IMR-90 (cell line): ENCODE measurements around the gene TNK1. TPM values are rescaled to one million over a fixed set of nuclear protein-coding genes. Genes with fewer than 3 reads are reported as not detected.

Experiments used
- ATAC-seq: fragments of 200-7000 bp; cut with Tn5 transposase; 2 replicates; pipeline ENCODE4 v1.9.1; 2020; ENCODE audit warnings: low read depth, mild to moderate bottlenecking, moderate library complexity
- BruUV-seq: library from RNA; stranded (reverse); fragments of 400-500 nt; replicated peaks from 2 replicates; lab custom pipeline; 2021; lab: Mats Ljungman, UMichigan
- CTCF ChIA-PET: fragments of 300-600 bp; formaldehyde crosslinking; extraction: SDS; loops from one replicate; lab custom pipeline; 2021; ENCODE audit warnings: antibody characterized with exemption; lab: Yijun Ruan, JAX
- POLR2A ChIA-PET: fragments of 300-600 bp; sonication (Branson Sonifier 250); formaldehyde crosslinking; loops from one replicate; lab custom pipeline; 2022; ENCODE audit warnings: antibody characterized with exemption; ENCODE audit not compliant: unreplicated experiment; lab: Charles Lee
- DNase-seq: peaks from one replicate; pipeline ENCODE4 v3.0.0; 2013
- H2AFZ ChIP-seq: replicated peaks from 2 replicates; pipeline ENCODE3; 2013; ENCODE audit warnings: low read length, mild to moderate bottlenecking; ENCODE audit not compliant: poor library complexity
- H2AK5ac ChIP-seq: 2 replicates; pipeline ENCODE4 v1.6.1; 2013; ENCODE audit warnings: low read depth, low read length, inconsistent platforms
- H2AK9ac ChIP-seq: replicated peaks from 2 replicates; pipeline ENCODE3; 2013; ENCODE audit warnings: mild to moderate bottlenecking, low read depth, low read length, moderate library complexity; ENCODE audit not compliant: poor library complexity
- H2BK120ac ChIP-seq: 2 replicates; pipeline ENCODE4 v1.6.1; 2013; ENCODE audit warnings: low read depth, low read length, inconsistent platforms
- H2BK15ac ChIP-seq: 3 replicates; pipeline ENCODE4 v1.6.1; 2013; ENCODE audit warnings: low read depth, low read length, inconsistent platforms
- H2BK20ac ChIP-seq: 2 replicates; pipeline ENCODE4 v1.6.1; 2013; ENCODE audit warnings: low read depth, mild to moderate bottlenecking, inconsistent platforms, low read length, moderate library complexity
- H2BK5ac ChIP-seq: 2 replicates; pipeline ENCODE4 v1.6.1; 2013; ENCODE audit warnings: mild to moderate bottlenecking, low read depth, low read length, inconsistent platforms; ENCODE audit not compliant: poor library complexity, severe bottlenecking
- H3K14ac ChIP-seq: replicated peaks from 2 replicates; pipeline ENCODE4 v1.6.1; 2013; ENCODE audit warnings: low read depth, low read length, inconsistent platforms
- H3K18ac ChIP-seq: 2 replicates; pipeline ENCODE4 v1.6.1; 2013; ENCODE audit warnings: low read depth, low read length, control low read depth
- H3K23ac ChIP-seq: 2 replicates; pipeline ENCODE4 v1.6.1; 2013; ENCODE audit warnings: low read depth, low read length, inconsistent platforms
- H3K27ac ChIP-seq: 2 replicates; pipeline ENCODE4 v1.5.1; 2013; ENCODE audit warnings: mild to moderate bottlenecking, control low read depth, low read length; ENCODE audit not compliant: insufficient read depth
- H3K27me3 ChIP-seq: 2 replicates; pipeline ENCODE4 v1.6.1; 2013; ENCODE audit warnings: low read length; ENCODE audit not compliant: control insufficient read depth, insufficient read depth
- H3K36me3 ChIP-seq: 2 replicates; pipeline ENCODE4 v1.6.1; 2013; ENCODE audit warnings: low read length, mixed read lengths; ENCODE audit not compliant: control insufficient read depth, insufficient read depth
- H3K4ac ChIP-seq: 2 replicates; pipeline ENCODE4 v1.6.1; 2013; ENCODE audit warnings: low read depth, low read length, inconsistent platforms
- H3K4me1 ChIP-seq: 2 replicates; pipeline ENCODE4 v1.6.1; 2013; ENCODE audit warnings: low read length, mixed read lengths; ENCODE audit not compliant: control insufficient read depth, insufficient read depth
- H3K4me2 ChIP-seq: 2 replicates; pipeline ENCODE4 v1.6.1; 2013; ENCODE audit warnings: low read depth, mild to moderate bottlenecking, control low read depth, low read length, moderate library complexity
- H3K4me3 ChIP-seq: 2 replicates; pipeline ENCODE4 v1.5.1; 2013; ENCODE audit warnings: low read depth, mild to moderate bottlenecking, control low read depth, low read length, moderate library complexity; ENCODE audit not compliant: insufficient read depth
- H3K56ac ChIP-seq: 2 replicates; pipeline ENCODE4 v1.6.1; 2013; ENCODE audit warnings: low read length, inconsistent platforms; ENCODE audit not compliant: insufficient read depth; ENCODE audit errors: extremely low read depth
- H3K79me1 ChIP-seq, 2 experiments: 2 replicates each; pipeline ENCODE4 v1.6.1; 2013; ENCODE audit warnings: low read length in 2 of 2, inconsistent platforms in 1 of 2, low read depth in 1 of 2
- H3K9ac ChIP-seq: 2 replicates; pipeline ENCODE4 v1.6.1; 2013; ENCODE audit warnings: low read depth, low read length, control low read depth
- H3K9me1 ChIP-seq: 2 replicates; pipeline ENCODE4 v1.6.1; 2013; ENCODE audit warnings: low read length, inconsistent platforms; ENCODE audit not compliant: insufficient read depth
- H3K9me3 ChIP-seq: 2 replicates; pipeline ENCODE4 v1.6.1; 2013; ENCODE audit warnings: low read length; ENCODE audit not compliant: control insufficient read depth, insufficient read depth
- H4K20me1 ChIP-seq: 2 replicates; pipeline ENCODE4 v1.6.1; 2013; ENCODE audit warnings: low read length, inconsistent platforms; ENCODE audit not compliant: insufficient read depth
- H4K5ac ChIP-seq: 2 replicates; pipeline ENCODE4 v1.6.1; 2013; ENCODE audit warnings: mild to moderate bottlenecking, low read depth, low read length, control low read depth
- H4K8ac ChIP-seq, 2 experiments: 2 replicates each; pipeline ENCODE4 v1.6.1; 2013; ENCODE audit warnings: low read depth in 2 of 2, low read length in 2 of 2, control low read depth in 1 of 2, inconsistent platforms in 1 of 2
- H4K91ac ChIP-seq: 2 replicates; pipeline ENCODE4 v1.6.1; 2013; ENCODE audit warnings: low read depth, low read length, inconsistent platforms; ENCODE audit not compliant: insufficient read depth
- BHLHE40 ChIP-seq: fragments of 150-350 bp; IDR thresholded peaks from 2 replicates; pipeline ENCODE4 v1.6.1; 2016; ENCODE audit warnings: mild to moderate bottlenecking, low read depth, low read length
- CEBPB ChIP-seq: IDR thresholded peaks from 2 replicates; pipeline ENCODE4 v1.6.1; 2012; ENCODE audit warnings: low read depth, low read length, improper control_type of control experiment
- CTCF ChIP-seq: conservative IDR thresholded peaks from 2 replicates; pipeline ENCODE4 v1.5.1; 2012; ENCODE audit warnings: mild to moderate bottlenecking, low read depth, low read length, improper control_type of control experiment
- ELK1 ChIP-seq: fragments of 150-350 bp; IDR thresholded peaks from 2 replicates; pipeline ENCODE4 v1.6.1; 2016; ENCODE audit warnings: low read depth, mild to moderate bottlenecking, low read length, moderate library complexity, borderline replicate concordance
- FOS ChIP-seq: fragments of 150-350 bp; IDR thresholded peaks from 2 replicates; pipeline ENCODE4 v1.6.1; 2016; ENCODE audit warnings: low read depth, low read length
- MAZ ChIP-seq: IDR thresholded peaks from 2 replicates; pipeline ENCODE4 v1.6.1; 2012; ENCODE audit warnings: low read depth, mild to moderate bottlenecking, low read length, improper control_type of control experiment, moderate library complexity, borderline replicate concordance
- MXI1 ChIP-seq: IDR thresholded peaks from 2 replicates; pipeline ENCODE4 v1.6.1; 2012; ENCODE audit warnings: low read depth, mild to moderate bottlenecking, low read length, moderate library complexity, borderline replicate concordance
- NFE2L2 ChIP-seq: fragments of 150-350 bp; IDR thresholded peaks from 2 replicates; pipeline ENCODE4 v1.6.1; 2016; ENCODE audit warnings: low read depth, mild to moderate bottlenecking, low read length
- POLR2A ChIP-seq: IDR thresholded peaks from 2 replicates; pipeline ENCODE4 v1.6.1; 2012; ENCODE audit warnings: mild to moderate bottlenecking, low read depth, low read length
- RAD21 ChIP-seq: IDR thresholded peaks from 2 replicates; pipeline ENCODE4 v1.6.1; 2012; ENCODE audit warnings: low read length, improper control_type of control experiment
- RCOR1 ChIP-seq: IDR thresholded peaks from 2 replicates; pipeline ENCODE4 v1.6.1; 2012; ENCODE audit warnings: mild to moderate bottlenecking, low read length, improper control_type of control experiment; ENCODE audit not compliant: insufficient replicate concordance
- SMC3 ChIP-seq: fragments of 150-350 bp; IDR thresholded peaks from 2 replicates; pipeline ENCODE4 v1.6.1; 2016; ENCODE audit warnings: low read depth, mild to moderate bottlenecking, antibody characterized with exemption, low read length, moderate library complexity
- USF2 ChIP-seq: fragments of 150-350 bp; IDR thresholded peaks from 2 replicates; pipeline ENCODE4 v1.6.1; 2017; ENCODE audit warnings: mild to moderate bottlenecking, antibody characterized with exemption, low read length, low read depth
- WGBS, 2 experiments: methylation state at CpG; one replicate each; pipeline versions ENCODE4 v1.1.5 to v1.1.7; 2013; ENCODE audit warnings: missing lambda C conversion rate in 2 of 2; ENCODE audit not compliant: insufficient read length in 1 of 2; ENCODE audit errors: extremely low coverage in 2 of 2; 5-methylcytosine and 5-hydroxymethylcytosine counted together
- dilution Hi-C: fragments of 300-500 bp; cut with HindIII; formaldehyde crosslinking; loops from one replicate; pipeline ENCODE4 v1.14.3; 2018; ENCODE audit warnings: low sequenced_read_pairs; ENCODE audit not compliant: unreplicated experiment
- in situ Hi-C: fragments of 300-500 bp; cut with MboI; formaldehyde crosslinking; loops from 3 replicates; pipeline ENCODE4 v1.14.3; 2019; ENCODE audit warnings: low sequenced_read_pairs, inconsistent platforms, mixed read lengths
- intact Hi-C: fragments of 100-400 bp; cut with micrococcal nuclease; formaldehyde crosslinking; loops from 2 replicates; pipeline ENCODE4 v1.10.0; 2022
- polyA plus RNA-seq, 3 experiments: library from polyadenylated mRNA; depleted of rRNA; stranded (reverse); fragments of >200 nt; gene quantifications; 2 replicates each; pipeline ENCODE4 v1.2.3, GENCODE V29; 2012; ENCODE audit warnings: low replicate concordance in 1 of 3
- total RNA-seq: library from RNA; depleted of rRNA; stranded (reverse); fragments of >200 nt; gene quantifications from 2 replicates; pipeline ENCODE4 v1.2.3, GENCODE V29; 2012

The TNK1 gene
- total and polyA plus RNA-seq, 2 of the 4 experiments (the other 2 are of a cell fraction), result 0.44 to 0.54 TPM

GRCh38 chr17:7436556-7437368 is 55.9 kb downstream of the TNK1 start:
- Histone ChIP-seq H3K4ac (no peak overlapping the region), H3K9me3 (no peaks in the 10 kb centered on the region), H4K8ac (peak overlapping the region; percentile 11 to 66; a peak in 2 of 4 replicates), H2BK15ac (no peak overlapping the region), H3K18ac (no peak overlapping the region), H3K56ac (no peak overlapping the region), H4K5ac (no peak overlapping the region; the same call in 1 of the 2 replicates), H2BK5ac (no peak overlapping the region), H3K27ac (no peak overlapping the region), H3K14ac (no peak overlapping the region), H3K79me1 (peaks cover 0 to 2% of the 10 kb centered on the region in 2 experiments; a peak in 1 of 4 replicates), H3K23ac (no peak overlapping the region; the same call in 1 of the 2 replicates), H2BK20ac (no peak overlapping the region), H3K4me3 (peak overlapping the region; percentile 35), H3K4me2 (peak overlapping the region; percentile 84), H4K91ac (no peak overlapping the region), H2AK9ac (peak overlapping the region; percentile 18), H3K9me1 (no peaks in the 10 kb centered on the region), H2AK5ac (peak overlapping the region; percentile 74), H3K9ac (no peak overlapping the region), H3K4me1 (peaks cover 8% of the 10 kb centered on the region), H2AFZ (peak overlapping the region; percentile 81), H4K20me1 (peaks cover 3% of the 10 kb centered on the region; the same call in 1 of the 2 replicates), H2BK120ac (no peak overlapping the region), H3K27me3 (peaks cover 34% of the 10 kb centered on the region), H3K36me3 (no peaks in the 10 kb centered on the region)
- no TSS peak for BruUV-seq
- WGBS, 2 experiments, result 4% methylated on average over 72 of the region's 92 CpGs; no CpG with 5 or more reads in 1 of the 2 experiments
- intact Hi-C loops (loop anchor here (1.0 to 5.0 kb wide), 4 partner anchors 32 to 125 kb away; partner anchors contain the start of genes KCTD11, SENP3 and TMEM256), in situ Hi-C loops (no loop called here), dilution Hi-C loops (no loop called here)
- ChIA-PET CTCF (interaction anchor here (0.6 to 1.9 kb wide), 12 partner anchors 9 to 179 kb away, joined by 3 to 12 read pairs (median 4); partner anchors contain the start of genes SENP3, SPEM2 and TMEM256), POLR2A (interaction anchor here (0.5 kb wide), 1 partner anchor 30 kb away, joined by 8 read pairs; no protein-coding TSS in a partner anchor)
- ATAC-seq, result peak; percentile 87
- peak; percentile 75 for DNase-seq
- no peak for TF ChIP-seq FOS
- TF ChIP-seq MXI1, result peak; percentile 80
- peak; percentile 82 for TF ChIP-seq RAD21
- no peak for TF ChIP-seq ELK1
- peak; percentile 49; the same call in 1 of the 2 replicates for TF ChIP-seq MAZ
- no peak for TF ChIP-seq RCOR1
- TF ChIP-seq BHLHE40, result peak; percentile 61
- TF ChIP-seq POLR2A, result no peak
- TF ChIP-seq NFE2L2, result no peak
- TF ChIP-seq SMC3, result peak; percentile 73
- TF ChIP-seq CTCF, result peak; percentile 94
- TF ChIP-seq USF2, result peak; percentile 10; the same call in 1 of the 2 replicates
- TF ChIP-seq CEBPB, result no peak
